Measurements from ENCODE around the gene SLCO2B1.

The SLCO2B1 gene

GRCh38 chr11:75188671-75189070 lies 37.8 kb downstream of the SLCO2B1 start:
- ATAC-seq (replicated peaks) (no peak), DNase-seq (no peak)
- H3K4me3 Mint-ChIP-seq: no peak overlapping the region
- H3K4me1 Mint-ChIP-seq: no peaks in the 10 kb centered on the region
- no peaks in the 10 kb centered on the region for H3K36me3 Mint-ChIP-seq
- no peaks in the 10 kb centered on the region for H3K9me3 Mint-ChIP-seq
- H3K27ac Mint-ChIP-seq: no peak overlapping the region
- H3K27me3 Mint-ChIP-seq: peaks cover 0 to 10% of the 10 kb centered on the region in 2 donors

- no peaks in the 10 kb centered on the region for H3K36me3 Mint-ChIP-seq
- peaks cover 0 to 11% of the 10 kb centered on the region in 2 donors for H3K27me3 Mint-ChIP-seq
- H3K4me1 Mint-ChIP-seq: no peaks in the 10 kb centered on the region
These were observed 38.2 kb downstream of the SLCO2B1 start for GRCh38 chr11:75189108-75189507.

GRCh38 chr11:75189911-75190310 lies 39.0 kb downstream of the SLCO2B1 start:
- no peak for DNase-seq
- Mint-ChIP-seq H3K27ac (no peak overlapping the region), H3K27me3 (peaks cover 0 to 7% of the 10 kb centered on the region in 2 donors), H3K4me3 (no peak overlapping the region), H3K36me3 (no peaks in the 10 kb centered on the region), H3K4me1 (no peaks in the 10 kb centered on the region), H3K9me3 (no peaks in the 10 kb centered on the region)
- ATAC-seq (replicated peaks): no peak

More at GRCh38 chr11:75189108-75189507, 38.2 kb downstream of the SLCO2B1 start:
- ATAC-seq (replicated peaks): no peak
- no peak overlapping the region for H3K27ac Mint-ChIP-seq
- no peak for DNase-seq
- no peak overlapping the region for H3K4me3 Mint-ChIP-seq
- H3K9me3 Mint-ChIP-seq: no peaks in the 10 kb centered on the region

GRCh38 chr11:75190652-75191329 lies 39.9 kb downstream of the SLCO2B1 start:
- Mint-ChIP-seq H3K4me1 (no peaks in the 10 kb centered on the region), H3K9me3 (no peaks in the 10 kb centered on the region), H3K27ac (no peak overlapping the region), H3K27me3 (peaks cover 0 to 7% of the 10 kb centered on the region in 2 donors), H3K4me3 (no peak overlapping the region), H3K36me3 (no peaks in the 10 kb centered on the region)
- ATAC-seq (replicated peaks) (no peak), DNase-seq (no peak)

- H3K27ac Mint-ChIP-seq: no peak overlapping the region
- no peaks in the 10 kb centered on the region for H3K9me3 Mint-ChIP-seq
- no peak for ATAC-seq (replicated peaks)
- H3K36me3 Mint-ChIP-seq: no peaks in the 10 kb centered on the region
- peaks cover 0 to 7% of the 10 kb centered on the region in 2 donors for H3K27me3 Mint-ChIP-seq
- no peak overlapping the region for H3K4me3 Mint-ChIP-seq
- no peaks in the 10 kb centered on the region for H3K4me1 Mint-ChIP-seq
- no peak for DNase-seq
These were observed 40.4 kb downstream of the SLCO2B1 start for GRCh38 chr11:75191330-75191717.

- Mint-ChIP-seq H3K4me1 (no peaks in the 10 kb centered on the region), H3K9me3 (no peaks in the 10 kb centered on the region), H3K4me3 (no peak overlapping the region), H3K27ac (no peak overlapping the region), H3K27me3 (peaks cover 0 to 7% of the 10 kb centered on the region in 2 donors), H3K36me3 (no peaks in the 10 kb centered on the region)
- DNase-seq (no peak), ATAC-seq (replicated peaks) (no peak)
These were observed 42.4 kb downstream of the SLCO2B1 start for GRCh38 chr11:75193271-75193670.

- Mint-ChIP-seq H3K4me1 (no peaks in the 10 kb centered on the region), H3K27me3 (peaks cover 0 to 7% of the 10 kb centered on the region in 2 donors), H3K27ac (no peak overlapping the region), H3K4me3 (no peak overlapping the region), H3K9me3 (no peaks in the 10 kb centered on the region), H3K36me3 (no peaks in the 10 kb centered on the region)
- ATAC-seq (replicated peaks) (no peak), DNase-seq (no peak)
These were observed 42.8 kb downstream of the SLCO2B1 start for GRCh38 chr11:75193711-75194110.

- Mint-ChIP-seq H3K27me3 (peaks cover 0 to 7% of the 10 kb centered on the region in 2 donors), H3K27ac (no peak overlapping the region), H3K9me3 (no peaks in the 10 kb centered on the region), H3K36me3 (no peaks in the 10 kb centered on the region), H3K4me3 (no peak overlapping the region), H3K4me1 (no peaks in the 10 kb centered on the region)
- DNase-seq: no peak
- no peak for ATAC-seq (replicated peaks)
These were observed 43.2 kb downstream of the SLCO2B1 start for GRCh38 chr11:75194147-75194546.

- no peaks in the 10 kb centered on the region for H3K4me1 Mint-ChIP-seq
- H3K36me3 Mint-ChIP-seq: no peaks in the 10 kb centered on the region
- H3K4me3 Mint-ChIP-seq: no peak overlapping the region
- H3K27me3 Mint-ChIP-seq: peaks cover 0 to 7% of the 10 kb centered on the region in 2 donors
- H3K27ac Mint-ChIP-seq: no peak overlapping the region
- DNase-seq: no peak
- ATAC-seq (replicated peaks): no peak
- no peaks in the 10 kb centered on the region for H3K9me3 Mint-ChIP-seq
These were observed 44.5 kb downstream of the SLCO2B1 start for GRCh38 chr11:75195167-75195962.

GRCh38 chr11:75196426-75196825 lies 45.5 kb downstream of the SLCO2B1 start:
- Mint-ChIP-seq H3K9me3 (no peaks in the 10 kb centered on the region), H3K4me1 (no peaks in the 10 kb centered on the region), H3K27me3 (peaks cover 0 to 11% of the 10 kb centered on the region in 2 donors), H3K36me3 (no peaks in the 10 kb centered on the region), H3K27ac (no peak overlapping the region), H3K4me3 (no peak overlapping the region)
- ATAC-seq (replicated peaks) (no peak), DNase-seq (no peak)

- no peak overlapping the region for H3K27ac Mint-ChIP-seq
- no peaks in the 10 kb centered on the region for H3K9me3 Mint-ChIP-seq
- peaks cover 0 to 16% of the 10 kb centered on the region in 2 donors for H3K27me3 Mint-ChIP-seq
- H3K36me3 Mint-ChIP-seq: no peaks in the 10 kb centered on the region
- H3K4me1 Mint-ChIP-seq: no peaks in the 10 kb centered on the region
- no peak for DNase-seq
- H3K4me3 Mint-ChIP-seq: no peak overlapping the region
- no peak for ATAC-seq (replicated peaks)
These were observed 46.8 kb downstream of the SLCO2B1 start for GRCh38 chr11:75197512-75198277.

GRCh38 chr11:75198278-75198973 lies 47.5 kb downstream of the SLCO2B1 start:
- DNase-seq: no peak
- no peak overlapping the region for H3K27ac Mint-ChIP-seq
- H3K4me1 Mint-ChIP-seq: no peaks in the 10 kb centered on the region
- H3K36me3 Mint-ChIP-seq: no peaks in the 10 kb centered on the region
- no peak for ATAC-seq (replicated peaks)
- H3K9me3 Mint-ChIP-seq: no peaks in the 10 kb centered on the region
- H3K27me3 Mint-ChIP-seq: peaks cover 2 to 15% of the 10 kb centered on the region in 2 donors
- H3K4me3 Mint-ChIP-seq: no peak overlapping the region

- ATAC-seq (replicated peaks) (no peak), DNase-seq (no peak)
- Mint-ChIP-seq H3K4me1 (no peaks in the 10 kb centered on the region), H3K27me3 (peaks cover 7 to 11% of the 10 kb centered on the region in 2 donors), H3K27ac (no peak overlapping the region), H3K36me3 (no peaks in the 10 kb centered on the region), H3K4me3 (no peak overlapping the region), H3K9me3 (no peaks in the 10 kb centered on the region)
These were observed 48.6 kb downstream of the SLCO2B1 start for GRCh38 chr11:75199412-75199955.

- ATAC-seq (replicated peaks) (no peak), DNase-seq (no peak)
- no peaks in the 10 kb centered on the region for H3K36me3 Mint-ChIP-seq
- no peaks in the 10 kb centered on the region for H3K4me1 Mint-ChIP-seq
- no peaks in the 10 kb centered on the region for H3K9me3 Mint-ChIP-seq
- no peak overlapping the region for H3K4me3 Mint-ChIP-seq
- peaks cover 7 to 11% of the 10 kb centered on the region in 2 donors for H3K27me3 Mint-ChIP-seq
- no peak overlapping the region for H3K27ac Mint-ChIP-seq
These were observed 49.1 kb downstream of the SLCO2B1 start for GRCh38 chr11:75200051-75200450.
